Myocyte (in vitro differentiated cells): ENCODE measurements around the gene IPO9. TPM values are rescaled to one million over a fixed set of nuclear protein-coding genes. Genes with fewer than 3 reads are reported as not detected.
A peak's percentile ranks its signal among the peaks of the same experiment; 100 is the strongest.
"Not testable (repeated sequence)": the region's sequence is repeated elsewhere in the genome, so short reads cannot be mapped to it uniquely, and the experiment has no call there.

Source experiments
- DNase-seq: peaks from one replicate; pipeline ENCODE4 v3.0.0-alpha.2; 2012; ENCODE audit warnings: low read depth
- total RNA-seq: library from RNA; depleted of rRNA; stranded (reverse); fragments of >200 nt; gene quantifications from 2 replicates; pipeline ENCODE4 v1.2.3, GENCODE V29; 2014

IPO9 gene
- total RNA-seq, 1 donor from 2014 or later, result 25.3 TPM

GRCh38 chr1:201900476-201900875, 71.5 kb downstream of the IPO9 start:
- no peak for DNase-seq

DNA sequence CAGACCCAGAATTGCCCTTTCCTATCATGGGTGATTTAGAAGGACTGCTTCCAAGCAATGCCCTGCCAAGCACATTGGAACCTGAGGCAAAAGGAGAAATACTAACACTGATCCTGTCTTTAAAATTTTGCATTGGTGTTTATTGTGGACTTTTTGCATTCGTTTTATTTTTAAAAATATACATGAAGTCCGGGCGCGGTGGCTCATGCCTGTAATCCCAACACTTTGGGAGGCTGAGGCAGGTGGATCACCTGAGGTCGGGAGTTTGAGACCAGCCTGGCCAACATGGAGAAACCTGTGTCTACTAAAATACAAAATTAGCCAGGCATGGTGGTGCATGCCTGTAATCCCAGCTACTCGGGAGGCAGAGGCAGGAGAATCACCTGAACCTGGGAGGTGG, 72.1 kb downstream of the IPO9 start:
- DNase-seq, result not testable (repeated sequence)

GRCh38 chr1:201902198-201902597, 73.2 kb downstream of the IPO9 start:
- no peak for DNase-seq

DNA sequence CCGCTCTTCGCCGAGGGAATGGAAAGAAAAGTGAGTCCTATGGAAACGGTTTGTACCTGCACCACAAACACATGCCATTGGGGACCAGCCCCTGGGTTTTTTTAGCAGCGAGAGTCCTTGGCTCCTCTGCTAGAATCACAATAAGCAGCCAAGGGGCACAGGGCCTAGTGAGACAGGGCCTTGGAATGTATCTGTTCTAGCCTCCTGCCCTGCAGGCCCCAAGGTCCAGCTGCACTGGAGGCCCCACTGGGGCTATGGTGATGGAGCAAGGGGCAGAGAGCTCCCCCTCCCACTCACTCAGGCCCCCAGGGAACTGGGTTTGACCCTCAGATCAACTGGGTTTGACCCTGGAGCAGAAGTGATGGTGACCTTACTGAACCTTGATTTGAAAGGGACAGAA, 74.2 kb downstream of the IPO9 start:
- DNase-seq, result peak; percentile 28

GRCh38 chr1:201904579-201904978, 75.6 kb downstream of the IPO9 start:
- peak; percentile 68 for DNase-seq

DNA sequence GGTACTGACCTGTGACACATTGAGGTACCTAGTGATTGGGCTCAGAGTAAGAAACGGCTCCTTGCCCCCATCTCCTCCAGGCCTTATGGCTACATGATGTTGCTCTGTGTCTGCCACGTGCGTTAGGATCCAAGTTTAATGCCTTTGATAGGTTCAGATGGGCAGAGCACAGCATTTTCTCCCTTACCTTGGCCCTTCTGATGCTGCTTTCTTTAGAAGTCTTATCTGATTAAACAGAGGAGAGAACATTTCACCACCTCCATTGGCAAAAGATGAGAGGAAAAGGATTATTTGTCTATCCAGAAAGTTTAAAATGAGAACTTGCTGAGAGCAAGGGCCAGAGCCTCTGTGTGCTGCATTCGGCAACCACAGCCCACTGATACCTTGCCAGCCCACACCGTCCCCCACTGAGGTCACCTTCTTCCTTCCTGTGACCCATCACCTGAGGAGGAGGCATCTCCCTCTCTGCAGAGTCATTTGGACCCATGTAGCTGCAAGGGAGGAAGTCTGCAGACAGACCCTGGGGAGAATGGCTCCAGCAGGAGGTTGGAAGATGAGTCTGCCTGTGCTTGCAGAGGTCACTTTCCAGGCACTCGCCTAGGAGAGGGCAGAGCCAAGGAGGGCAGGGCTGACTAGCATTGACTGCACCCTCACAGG, 76.4 kb downstream of the IPO9 start:
- no peak for DNase-seq

- peak; percentile 89 for DNase-seq
These were observed 77.4 kb downstream of the IPO9 start for GRCh38 chr1:201906336-201906735.

DNA sequence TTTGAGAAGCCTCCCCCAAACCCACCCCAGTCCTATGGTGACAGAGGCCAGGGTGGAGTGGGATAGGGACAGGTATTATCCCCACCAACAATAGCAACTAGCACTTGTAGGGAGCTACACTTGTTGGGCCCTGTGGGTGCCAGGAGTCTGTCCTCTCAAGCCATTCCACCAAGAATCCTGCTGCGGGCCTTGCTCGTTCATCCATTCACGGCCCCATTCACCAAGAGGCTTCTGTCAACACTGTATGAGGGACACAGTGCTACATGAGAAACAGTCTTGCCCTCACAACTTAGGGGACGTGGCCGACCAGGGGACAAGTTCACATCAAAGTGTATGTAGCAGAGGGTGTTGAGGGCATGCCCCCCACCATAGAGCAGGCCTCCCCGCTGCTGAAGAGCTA, 78.7 kb downstream of the IPO9 start:
- no peak for DNase-seq

GRCh38 chr1:201911826-201912571, 83.0 kb downstream of the IPO9 start:
- no peak for DNase-seq

DNA sequence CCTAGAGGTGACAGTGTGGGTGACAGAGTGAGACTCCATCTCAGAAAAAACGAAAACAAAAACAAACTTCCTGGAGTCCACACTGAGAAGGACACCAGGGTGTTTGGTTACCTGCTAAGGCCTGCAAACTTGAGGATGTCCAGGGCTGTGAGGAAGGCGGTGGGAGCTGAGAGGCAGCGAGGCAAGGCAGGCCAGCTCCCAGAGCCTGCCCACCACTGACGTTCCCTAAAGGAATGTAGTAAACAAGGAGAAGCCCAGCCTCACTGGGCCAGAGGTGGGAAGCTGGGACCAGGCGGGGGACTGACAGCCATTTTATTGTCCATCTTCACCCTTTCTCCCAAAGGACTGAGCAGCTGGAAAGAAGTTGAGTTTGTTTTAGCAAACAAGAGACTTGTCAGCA, 83.9 kb downstream of the IPO9 start:
- no peak for DNase-seq

- DNase-seq, result no peak
These were observed 85.7 kb downstream of the IPO9 start for GRCh38 chr1:201914456-201915235.

DNA sequence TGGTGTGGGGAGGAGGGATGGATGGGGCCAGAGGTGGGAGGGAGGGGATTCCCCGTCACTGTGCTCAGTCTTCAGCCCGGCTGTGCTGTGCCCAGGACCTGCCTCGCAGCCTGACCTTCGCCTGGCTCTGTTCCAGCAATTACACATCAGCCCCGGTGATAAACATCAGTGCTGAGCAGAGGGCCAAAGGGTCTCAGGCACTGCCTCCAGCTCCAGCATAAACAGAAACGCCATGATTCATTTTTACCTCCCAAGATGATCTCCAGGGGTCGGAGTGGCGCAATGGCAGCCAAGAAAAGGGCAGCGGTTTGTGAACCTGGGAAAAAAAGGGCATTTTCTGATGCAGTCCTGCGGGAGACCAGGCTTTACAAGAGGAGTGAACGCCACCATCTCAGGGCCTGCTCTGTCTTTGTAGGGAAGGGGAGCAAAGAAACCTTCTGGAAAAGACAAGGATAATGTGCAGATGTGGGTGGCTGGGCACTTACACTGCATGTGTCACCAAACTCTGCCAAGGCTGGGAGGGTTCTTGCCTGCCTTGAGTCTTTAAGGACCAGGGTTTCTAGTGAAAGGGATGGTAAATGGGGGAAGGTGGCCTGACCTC, 87.8 kb downstream of the IPO9 start:
- peak; percentile 43 for DNase-seq

DNA sequence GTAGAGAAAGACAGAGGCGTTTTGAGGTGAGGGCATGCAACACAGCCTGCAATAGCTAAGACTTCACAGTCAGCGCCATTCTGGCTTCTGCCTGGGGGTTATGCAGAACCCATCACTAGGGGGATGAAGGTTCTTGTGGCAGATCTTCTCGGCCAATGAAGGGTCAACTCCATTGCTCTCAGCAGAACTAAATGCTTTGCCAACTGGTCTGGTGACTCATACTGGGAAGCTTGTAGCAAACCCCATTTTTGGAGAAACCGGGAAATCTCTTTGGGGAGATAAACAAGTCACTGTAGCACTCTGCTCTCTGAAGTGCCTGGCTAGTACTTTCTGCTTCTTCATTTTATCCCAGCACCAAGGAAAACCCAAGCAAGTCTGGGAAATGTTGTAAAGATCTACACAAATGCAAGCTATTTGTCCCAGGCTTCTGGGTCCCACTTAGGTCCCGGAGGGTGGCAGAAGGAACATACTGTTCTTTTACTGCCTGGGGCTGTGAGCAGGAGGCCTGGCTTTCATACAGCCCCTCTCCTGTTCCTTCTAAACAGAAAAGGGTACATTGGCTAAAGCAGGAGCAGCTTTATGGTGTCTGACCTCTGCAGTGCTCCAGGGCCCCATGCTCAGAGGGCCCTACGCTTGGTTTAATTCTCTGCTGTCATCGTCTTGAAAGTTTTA, 88.5 kb downstream of the IPO9 start:
- DNase-seq, result peak; percentile 81

GRCh38 chr1:201918343-201918742, 89.4 kb downstream of the IPO9 start:
- DNase-seq, result no peak

GRCh38 chr1:201921952-201922558, 93.1 kb downstream of the IPO9 start:
- no peak for DNase-seq

DNA sequence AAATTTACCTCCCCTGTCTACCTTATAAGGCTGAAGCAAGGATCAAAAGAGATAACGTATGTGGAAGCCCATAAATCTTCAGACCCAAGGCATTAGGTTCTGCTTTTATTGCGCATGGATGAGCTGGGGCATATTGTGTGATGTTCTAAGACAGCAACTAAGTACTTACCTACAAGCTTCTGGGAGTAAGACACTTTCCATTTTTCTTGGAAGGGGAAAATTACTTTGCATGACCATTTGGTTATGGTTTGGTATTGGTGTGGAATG, 96.3 kb downstream of the IPO9 start:
- DNase-seq, result no peak

DNA sequence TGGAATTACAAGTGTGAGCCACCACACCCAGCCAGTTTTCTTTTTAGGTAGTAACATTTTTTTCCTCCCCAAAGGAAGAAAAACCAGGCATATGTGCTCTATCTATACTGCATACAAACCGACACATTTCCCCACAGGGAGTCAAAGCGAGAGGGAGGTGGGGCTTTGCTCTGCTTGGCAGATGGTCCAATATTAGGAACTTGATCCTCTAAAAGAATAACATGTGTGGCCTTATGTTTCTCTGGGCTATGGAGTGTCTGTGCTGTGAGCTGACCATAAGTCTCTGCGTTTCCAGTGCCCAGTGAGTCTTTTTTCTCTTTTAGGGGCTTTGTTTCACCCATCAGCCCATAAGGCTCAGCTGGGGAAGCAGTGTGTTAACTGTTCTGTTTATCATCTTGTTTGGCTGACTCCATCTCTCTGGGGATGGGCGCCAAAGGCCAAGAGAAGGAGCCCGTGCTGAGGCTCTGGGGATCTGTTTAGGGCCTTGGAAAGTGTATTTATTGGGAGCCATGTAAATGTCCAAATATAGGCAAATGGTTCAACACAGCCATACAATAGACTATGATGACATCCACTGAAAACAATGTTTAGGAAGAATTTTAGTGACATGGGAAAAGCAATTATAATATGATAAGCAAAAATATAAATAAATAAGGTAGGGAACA, 97.2 kb downstream of the IPO9 start:
- no peak for DNase-seq

GRCh38 chr1:201928266-201928665, 99.3 kb downstream of the IPO9 start:
- no peak for DNase-seq

DNA sequence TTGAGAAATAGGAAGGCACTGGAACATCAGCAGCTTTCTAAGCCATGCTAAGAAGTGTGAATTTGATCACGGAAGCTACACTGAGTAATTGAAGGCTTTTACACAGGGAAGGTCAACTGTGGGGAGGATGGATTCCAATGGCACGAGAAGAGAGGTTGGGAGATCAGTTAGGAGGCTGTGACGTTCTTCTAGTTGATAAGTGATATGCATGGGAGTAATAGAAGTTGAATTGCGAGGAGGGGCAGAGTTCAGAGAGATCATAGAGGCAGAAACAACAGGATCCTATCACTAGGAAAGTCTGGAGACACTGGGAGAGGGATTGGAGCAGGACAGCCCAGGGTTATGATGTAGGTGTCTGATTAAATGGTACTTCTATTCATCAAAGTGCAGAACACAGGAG, 101.2 kb downstream of the IPO9 start:
- DNase-seq, result no peak

GRCh38 chr1:201930803-201931202, 101.8 kb downstream of the IPO9 start:
- DNase-seq, result no peak
